Ishikawa (cell line): ENCODE results near the gene RUSC2.

Experiments used
- CEBPB ChIP-seq: IDR thresholded peaks from 2 replicates; pipeline ENCODE4 v1.6.1; 2012
- EGR1 ChIP-seq: IDR thresholded peaks from 2 replicates; pipeline ENCODE4 v1.6.1; 2012
- EP300 ChIP-seq: IDR thresholded peaks from 2 replicates; pipeline ENCODE4 v1.6.1; 2012; ENCODE audit warnings: borderline replicate concordance
- FOXM1 ChIP-seq: IDR thresholded peaks from 2 replicates; pipeline ENCODE4 v1.6.1; 2012; ENCODE audit warnings: low read depth, borderline replicate concordance
- MAX ChIP-seq: IDR thresholded peaks from 2 replicates; pipeline ENCODE4 v1.6.1; 2012
- RAD21 ChIP-seq: IDR thresholded peaks from 2 replicates; pipeline ENCODE4 v1.6.1; 2012; ENCODE audit warnings: low read depth
- USF1 ChIP-seq: IDR thresholded peaks from 2 replicates; pipeline ENCODE4 v1.6.1; 2012
- YY1 ChIP-seq: IDR thresholded peaks from 2 replicates; pipeline ENCODE4 v1.6.1; 2012; ENCODE audit warnings: low read depth
- ZBTB7A ChIP-seq: IDR thresholded peaks from 2 replicates; pipeline ENCODE4 v1.6.1; 2012; ENCODE audit warnings: low read depth

GRCh38 chr9:35464141-35465025 is 25.5 kb upstream of the RUSC2 start:
- TF ChIP-seq RAD21 (no peak), EGR1 (no peak), CEBPB (no peak), YY1 (no peak), MAX (no peak), EP300 (no peak), USF1 (no peak), FOXM1 (no peak), ZBTB7A (no peak)
